Activated CD4-positive, alpha-beta T cell treated with anti-CD3 and anti-CD28 coated beads, Interleukin-2, amount 50 U/mL, for 48 hours (primary cell): ENCODE results near the gene SORD.

Experiments used
- DNase-seq, 2 experiments: peaks; one replicate each; pipeline ENCODE4 v3.0.0-alpha.2; 2020

SORD gene

DNA sequence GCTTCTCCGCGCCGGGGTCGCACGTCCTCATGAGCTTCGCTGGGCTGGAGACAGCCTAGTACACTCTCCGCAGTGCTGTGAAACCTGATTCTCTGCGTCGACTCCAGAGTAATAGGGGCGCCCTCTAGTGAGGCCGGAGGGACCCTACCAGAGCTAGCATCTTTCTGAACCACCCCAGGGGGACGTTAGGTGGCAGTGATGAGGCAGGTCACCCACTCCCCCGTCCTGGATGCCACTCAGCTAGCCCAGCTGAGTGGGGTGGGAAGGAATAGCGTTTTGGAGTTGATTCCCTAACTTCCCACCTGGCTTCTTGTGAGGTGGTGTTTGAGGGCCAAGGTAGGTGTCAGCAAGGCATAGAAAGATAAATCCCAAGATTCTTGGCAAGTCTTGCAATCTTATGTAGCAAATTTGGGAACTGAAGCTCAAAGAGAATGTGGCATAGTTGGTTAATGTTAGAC is 95.2 kb downstream of the SORD start:
- DNase-seq = peak; percentile 85 to 90

DNA sequence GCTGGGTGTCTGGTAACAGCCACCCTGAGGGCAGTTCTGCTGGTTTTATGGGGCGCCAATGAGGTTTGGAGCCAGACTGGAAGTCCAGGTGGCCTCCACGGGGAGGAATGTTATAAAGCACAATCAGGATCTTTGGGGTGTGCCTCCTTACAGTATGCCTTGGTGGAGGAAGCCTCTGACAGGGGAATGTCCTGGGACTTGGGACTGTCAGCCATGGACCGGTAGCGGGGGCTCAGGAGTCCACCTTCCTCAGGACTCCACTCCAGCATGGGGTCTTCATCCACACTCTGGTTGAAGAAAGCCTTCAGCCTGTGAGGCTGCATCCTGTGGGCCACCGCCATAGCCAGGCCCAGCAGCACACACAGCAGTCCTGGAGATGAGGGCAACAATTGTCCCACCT is 96.0 kb downstream of the SORD start:
- DNase-seq = no peak

DNA sequence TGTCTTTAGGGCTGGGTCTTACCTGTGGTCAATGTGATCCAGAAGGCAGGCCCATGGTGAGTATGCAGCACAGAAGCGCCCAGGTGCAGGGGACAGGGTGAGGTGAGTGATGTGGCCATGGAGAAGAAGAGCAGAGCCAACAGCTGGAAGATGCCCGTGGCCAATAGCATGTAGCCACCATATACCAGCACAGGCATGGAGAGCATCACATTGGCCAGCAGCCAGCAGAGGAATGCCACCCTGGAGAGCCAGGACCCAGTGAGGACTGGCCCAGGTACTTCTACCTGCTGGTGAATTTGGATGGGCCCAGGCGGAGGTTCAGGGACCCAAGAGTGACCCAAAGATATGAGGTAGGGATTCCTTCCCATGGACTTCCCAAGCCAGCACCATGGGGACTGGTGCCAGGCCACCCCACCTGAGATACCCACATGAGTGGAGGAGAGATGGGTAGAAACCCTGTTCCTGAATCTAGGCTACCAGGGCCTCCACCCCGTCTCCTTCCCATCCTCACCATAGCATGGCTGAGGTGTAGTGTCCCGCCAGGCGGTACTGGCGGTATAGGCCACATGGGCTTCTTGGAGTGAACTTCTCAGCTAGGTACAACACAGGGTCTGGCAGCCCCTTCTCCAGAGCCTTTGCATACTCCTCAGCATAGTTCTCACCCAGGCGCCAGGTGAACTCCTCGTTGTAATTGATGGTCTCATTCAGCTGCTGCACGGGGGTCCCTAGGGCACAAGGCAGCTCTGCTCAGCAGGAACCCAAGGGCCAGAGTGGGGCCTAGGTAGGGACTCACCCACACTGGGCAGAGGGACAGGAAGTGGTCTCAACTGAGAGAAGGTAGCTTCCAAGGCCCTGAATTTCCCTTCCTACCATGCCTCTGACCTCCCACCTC is 97.3 kb downstream of the SORD start:
- DNase-seq = no peak

DNA sequence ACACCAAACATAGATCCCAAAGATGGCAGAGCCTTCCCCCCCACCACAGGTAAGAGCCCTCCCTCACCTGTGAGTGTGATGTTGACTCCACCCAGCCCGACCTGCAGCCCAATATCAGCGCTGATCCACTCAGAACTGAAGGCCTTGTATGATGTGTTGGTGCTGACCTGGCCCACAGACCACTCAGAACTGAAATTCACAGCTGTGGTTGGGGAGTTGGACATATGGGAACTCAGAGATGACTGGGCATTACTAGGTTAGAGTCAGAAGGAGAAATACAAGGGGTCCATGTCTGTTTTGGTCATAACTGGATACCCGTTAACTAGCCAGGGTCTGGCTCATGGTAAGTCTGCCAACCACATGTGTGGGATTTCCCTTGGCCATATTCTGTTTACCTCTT is 98.0 kb downstream of the SORD start:
- DNase-seq = no peak

DNA sequence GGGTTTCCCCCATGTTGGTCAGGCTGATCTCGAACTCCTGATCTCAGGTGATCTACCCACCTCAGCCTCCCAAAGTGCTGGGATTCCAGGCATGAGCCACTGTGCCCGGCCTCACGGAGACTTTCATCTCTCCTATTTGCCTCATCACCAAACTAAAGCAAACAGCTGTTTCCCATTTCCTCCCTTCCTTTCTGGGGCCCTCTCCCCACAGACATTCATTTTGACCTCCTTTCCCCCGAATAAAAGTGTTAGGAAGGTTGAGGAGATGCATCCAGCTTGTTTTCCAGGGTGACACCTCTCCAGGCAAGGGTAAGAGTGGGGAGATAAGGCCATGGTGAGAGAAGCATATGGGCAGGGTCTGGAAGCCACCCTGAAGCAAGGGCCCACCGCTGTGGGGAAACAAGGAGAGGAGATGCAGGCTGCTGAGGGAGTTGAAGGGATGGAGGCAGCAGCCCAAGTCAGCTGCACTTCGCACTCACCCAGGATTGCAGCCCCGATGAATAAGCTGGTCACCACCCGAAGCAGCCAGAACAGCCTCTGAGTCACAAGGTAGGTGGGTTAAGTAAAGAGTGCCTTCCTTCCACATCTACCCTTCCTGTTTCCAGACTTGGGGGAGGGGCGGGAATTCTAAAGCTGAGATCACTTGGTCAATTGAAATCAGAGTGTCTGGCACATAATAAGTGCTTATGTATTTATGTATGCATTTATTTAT is 98.9 kb downstream of the SORD start:
- DNase-seq = no peak

DNA sequence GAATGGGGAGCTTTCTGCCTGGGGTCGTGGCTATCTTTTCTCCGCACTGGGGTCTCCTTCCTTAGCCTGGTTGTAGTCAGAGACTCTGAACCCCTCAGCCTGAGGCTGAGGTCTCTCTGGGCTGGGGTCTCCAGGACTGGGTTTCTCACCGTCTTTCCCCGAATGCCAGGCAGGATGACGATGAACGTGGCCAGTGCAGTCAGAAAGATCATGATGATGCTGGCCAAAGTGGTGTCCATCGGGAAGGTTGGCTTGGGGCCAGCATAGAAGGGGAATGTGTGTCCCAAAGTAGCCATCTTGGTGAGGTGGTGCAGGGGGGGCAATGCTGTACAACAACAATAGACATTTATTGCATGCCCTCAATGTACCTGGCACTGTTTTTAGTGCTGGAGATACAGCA is 99.7 kb downstream of the SORD start:
- no peak for DNase-seq

DNA sequence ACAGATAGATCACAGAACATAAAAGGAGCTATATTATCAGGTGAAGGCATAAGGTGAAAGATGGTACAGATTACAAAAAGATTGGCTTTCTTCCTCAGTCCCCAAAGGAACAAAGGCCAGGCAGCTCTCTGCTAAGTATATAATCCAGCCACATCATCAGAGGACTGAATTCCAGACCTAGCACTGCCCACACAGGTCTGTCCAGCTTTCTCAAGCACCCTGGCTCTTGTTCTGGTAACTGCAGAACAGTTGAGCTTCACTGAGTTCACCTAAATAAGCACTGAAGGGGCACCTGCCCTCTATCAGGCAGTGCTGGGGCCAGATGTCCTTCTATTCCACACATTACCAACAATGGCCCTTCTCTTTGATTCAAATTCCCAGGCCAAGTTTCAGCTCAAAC is 100.4 kb downstream of the SORD start:
- DNase-seq = no peak

DNA sequence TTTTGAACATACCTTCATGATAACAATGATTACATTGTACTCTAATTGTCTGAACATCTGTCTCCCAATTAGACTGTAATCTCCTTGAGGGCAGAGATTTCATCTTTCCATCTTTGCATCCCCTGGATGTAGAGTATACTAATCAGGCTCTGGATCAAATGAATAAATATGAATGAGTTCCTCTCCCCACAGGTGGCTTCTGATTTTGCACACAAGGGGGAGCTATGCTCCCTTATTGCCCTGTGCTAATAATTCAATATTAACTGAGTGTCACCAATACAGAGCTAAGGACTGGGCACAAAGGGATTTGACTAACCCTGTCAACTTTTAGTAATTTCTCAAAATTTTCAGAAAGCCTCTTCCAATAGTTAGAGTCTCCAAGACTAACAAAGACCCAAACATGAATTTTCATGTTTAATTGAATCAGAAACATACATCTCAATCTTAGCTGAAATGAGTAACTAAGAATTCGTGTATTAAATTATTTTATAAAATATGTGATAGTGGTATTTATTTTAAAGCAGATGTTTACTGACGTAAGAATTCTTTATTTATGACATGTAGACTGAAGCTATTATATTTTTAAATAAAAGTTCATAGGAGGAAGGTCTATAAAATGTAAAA is 103.7 kb downstream of the SORD start:
- peak; percentile 34 to 48 for DNase-seq
